Bone marrow (tissue), 2 donors: Measurements from ENCODE around the gene ADARB2.

Source experiments
- DNase-seq, 2 donors: peaks; one replicate each; lab custom pipeline; 2025; lab: John Stamatoyannopoulos, UW

The ADARB2 gene

DNA sequence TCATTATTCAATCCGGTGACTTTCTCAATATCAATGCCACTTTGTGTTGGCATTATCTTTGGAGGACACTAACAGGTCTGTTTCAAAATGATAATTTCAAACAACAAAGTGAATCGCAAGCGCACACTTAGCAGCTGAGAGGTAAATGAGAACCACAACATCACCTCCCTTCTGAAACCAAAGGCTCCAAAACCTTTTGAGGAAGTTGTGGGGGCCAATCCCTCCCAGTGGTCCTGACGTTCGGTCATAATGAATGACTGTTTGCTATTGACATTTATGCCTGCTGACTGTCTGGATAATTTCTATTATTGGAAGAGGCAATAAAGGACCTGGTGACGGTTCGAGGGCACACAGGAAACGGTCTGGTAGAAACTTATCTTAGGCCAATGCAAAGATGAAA lies 1.8 kb downstream of the ADARB2 start:
- DNase-seq = no peak

DNA sequence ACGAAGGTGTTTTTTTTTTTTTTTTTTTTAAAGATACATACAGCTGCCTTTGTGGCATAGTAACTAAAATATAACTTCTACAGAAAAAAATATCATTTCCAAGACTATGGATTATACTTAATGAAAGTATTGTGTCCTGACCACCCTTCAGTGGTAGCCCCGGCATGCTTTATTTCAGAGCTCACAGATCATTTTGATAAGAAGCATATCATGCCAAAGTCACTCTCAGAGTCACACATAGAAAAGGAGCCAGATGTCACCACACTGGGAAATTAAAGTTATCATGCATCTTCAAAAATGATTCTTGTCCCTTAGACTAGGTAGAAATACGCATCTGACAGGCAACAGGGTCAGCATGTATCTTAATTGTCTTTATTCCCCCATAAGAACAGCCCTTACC lies 3.0 kb downstream of the ADARB2 start:
- no peak for DNase-seq

DNA sequence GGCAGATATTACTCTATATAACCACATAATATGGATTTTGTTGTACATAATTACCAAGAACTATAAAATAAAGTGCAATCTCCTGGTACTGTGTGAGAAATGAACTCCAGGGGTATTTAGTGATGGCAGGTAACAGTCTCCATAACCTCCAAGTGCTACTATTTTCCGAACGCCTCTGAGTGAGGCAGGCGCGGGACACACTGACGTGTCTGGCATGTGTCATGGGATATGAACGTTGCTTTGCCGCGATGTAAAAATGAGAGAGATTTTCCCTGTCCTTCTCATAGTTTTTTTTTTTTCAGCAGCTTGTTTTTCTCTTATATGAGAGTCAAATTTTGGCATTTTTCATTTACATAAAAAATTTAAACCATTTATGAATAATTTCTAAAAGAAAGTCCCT lies 3.6 kb downstream of the ADARB2 start:
- no peak for DNase-seq

DNA sequence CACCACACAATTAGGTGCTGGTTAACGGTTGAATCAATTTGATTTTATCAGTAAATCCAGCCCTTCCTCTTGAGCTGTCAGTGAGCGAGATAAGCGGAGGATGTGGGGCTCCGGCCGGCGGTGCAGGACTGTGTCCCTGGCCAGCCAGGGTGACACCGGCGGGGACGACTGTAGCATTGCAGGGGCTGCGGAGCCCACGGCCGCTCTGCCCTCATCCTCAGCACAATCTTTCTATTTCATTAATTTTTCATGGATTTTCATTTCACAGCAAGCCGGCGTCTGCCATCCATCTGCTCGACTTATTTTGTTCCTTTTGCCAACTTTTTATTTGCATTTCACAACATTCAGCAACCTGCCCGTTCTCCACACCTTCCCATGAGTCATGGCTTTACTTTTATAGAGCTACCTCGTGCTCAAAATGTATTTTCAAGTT lies 4.7 kb downstream of the ADARB2 start:
- no peak for DNase-seq

DNA sequence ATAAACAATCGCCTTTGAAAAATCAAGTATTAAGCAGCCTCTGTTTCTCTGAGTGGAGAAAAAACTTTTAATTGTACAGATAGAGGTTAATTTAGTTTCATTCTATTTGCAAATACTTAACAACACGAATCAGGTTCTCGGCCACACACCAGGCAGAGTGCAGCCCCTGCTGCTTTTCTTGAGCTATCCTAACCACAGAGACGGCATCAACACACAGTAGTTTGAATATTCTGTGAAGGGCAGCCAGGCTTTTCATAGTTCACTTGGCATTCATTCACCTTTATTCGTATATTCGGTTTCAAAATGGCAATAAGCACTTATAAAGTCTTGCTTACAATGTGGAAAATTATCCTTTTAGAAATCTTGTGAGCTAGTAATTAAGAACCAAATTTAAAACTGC lies 5.7 kb downstream of the ADARB2 start:
- no peak for DNase-seq

DNA sequence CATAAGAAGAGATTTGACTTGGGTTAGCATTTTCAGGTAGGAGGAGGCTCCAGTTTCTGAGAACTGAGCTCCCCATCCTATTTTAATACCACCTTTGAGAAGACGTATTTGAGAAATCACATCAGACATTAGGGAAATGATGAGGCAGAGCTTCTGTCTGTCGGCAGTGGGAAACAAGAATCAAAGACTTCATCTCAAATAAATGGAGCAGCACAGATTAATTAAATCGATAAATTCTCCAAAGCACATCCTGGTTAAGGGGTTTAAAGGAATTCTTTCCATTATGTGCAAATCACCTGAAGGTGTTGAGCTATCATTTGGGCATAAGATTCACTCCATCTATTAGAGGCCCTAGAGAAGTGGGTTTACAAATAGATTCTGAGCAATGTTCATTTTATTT lies 7.6 kb downstream of the ADARB2 start:
- no peak for DNase-seq

DNA sequence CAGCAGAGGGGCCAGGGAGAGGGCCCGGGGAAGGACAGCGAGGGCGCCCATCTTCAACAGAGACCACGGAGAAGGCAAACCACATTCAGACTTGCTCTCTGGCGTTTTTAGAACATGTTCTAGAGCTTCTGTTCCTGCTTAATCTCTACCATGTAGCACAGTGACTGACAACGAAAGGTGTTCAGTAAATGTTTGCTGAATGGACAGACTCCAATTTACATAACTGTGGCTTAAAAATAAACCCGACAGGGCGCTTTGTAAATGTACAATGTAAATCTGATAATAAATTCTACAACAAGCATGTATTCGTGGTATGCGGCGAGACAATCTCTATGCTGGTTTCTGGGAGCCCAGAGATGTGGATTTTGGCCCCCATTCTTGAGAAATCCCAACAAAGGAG lies 10.5 kb downstream of the ADARB2 start:
- no peak for DNase-seq

DNA sequence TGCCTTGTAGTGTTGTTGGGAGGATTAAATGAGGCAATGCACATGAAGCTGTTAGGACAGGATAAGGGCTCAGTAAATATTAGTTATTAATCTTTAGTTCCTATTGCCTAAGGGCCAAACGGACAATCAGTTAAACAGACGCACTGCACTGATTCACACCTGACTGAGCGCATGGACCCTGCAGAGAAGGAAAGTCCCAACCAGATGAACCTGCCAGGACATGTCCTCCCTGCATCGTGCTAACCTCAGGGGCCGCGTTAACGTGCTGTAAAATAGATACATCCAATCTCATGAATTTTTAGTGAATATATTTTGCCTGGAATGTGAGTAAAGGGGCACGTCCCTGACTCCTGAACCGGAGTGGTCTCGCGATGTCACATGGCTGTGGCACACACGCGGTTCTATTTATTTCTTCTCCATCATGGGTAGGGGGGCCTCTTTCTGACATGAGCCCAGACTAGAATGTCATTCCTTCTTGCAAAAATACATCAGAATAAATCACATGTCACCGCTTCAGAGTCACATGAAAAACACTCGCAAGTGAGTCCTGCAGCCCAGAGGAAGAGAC lies 12.3 kb downstream of the ADARB2 start:
- no peak for DNase-seq

DNA sequence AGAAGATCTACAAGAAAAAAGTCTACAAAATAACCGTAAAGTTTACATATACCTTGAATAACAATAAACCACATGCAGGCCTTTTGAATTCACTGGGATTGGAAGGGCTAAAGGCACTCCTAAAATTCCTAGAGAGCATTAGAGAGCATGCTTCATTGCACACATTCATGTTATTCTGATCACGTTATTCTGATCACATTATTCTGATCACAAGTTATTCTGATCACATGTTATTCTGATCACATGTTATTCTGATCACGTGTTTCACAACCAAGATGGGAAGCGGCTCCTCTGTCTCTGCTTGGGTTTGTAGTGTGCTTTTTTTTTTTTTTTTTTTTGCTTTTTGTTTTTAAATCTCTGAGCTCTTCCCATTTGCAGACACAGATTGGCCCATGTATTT lies 20.5 kb downstream of the ADARB2 start:
- DNase-seq = no peak

DNA sequence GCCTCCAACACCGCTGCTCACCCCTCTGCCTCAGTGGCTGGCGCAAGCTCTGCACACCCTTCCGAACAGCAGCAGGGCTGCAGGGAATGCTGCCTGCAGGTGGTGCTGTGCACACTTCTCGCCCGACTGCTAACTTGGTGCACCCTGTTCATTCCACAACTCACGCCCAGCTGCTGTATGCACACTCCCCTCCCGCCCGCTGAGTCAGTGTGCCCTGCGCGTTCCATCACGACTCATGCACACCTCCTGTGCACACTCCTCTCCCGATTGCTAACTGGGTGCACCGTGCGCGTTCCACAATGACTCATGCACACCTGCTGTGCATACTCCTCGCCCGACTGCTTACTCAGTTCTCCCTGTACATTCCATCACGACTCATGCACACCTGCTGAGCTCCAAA lies 21.5 kb downstream of the ADARB2 start:
- no peak for DNase-seq

DNA sequence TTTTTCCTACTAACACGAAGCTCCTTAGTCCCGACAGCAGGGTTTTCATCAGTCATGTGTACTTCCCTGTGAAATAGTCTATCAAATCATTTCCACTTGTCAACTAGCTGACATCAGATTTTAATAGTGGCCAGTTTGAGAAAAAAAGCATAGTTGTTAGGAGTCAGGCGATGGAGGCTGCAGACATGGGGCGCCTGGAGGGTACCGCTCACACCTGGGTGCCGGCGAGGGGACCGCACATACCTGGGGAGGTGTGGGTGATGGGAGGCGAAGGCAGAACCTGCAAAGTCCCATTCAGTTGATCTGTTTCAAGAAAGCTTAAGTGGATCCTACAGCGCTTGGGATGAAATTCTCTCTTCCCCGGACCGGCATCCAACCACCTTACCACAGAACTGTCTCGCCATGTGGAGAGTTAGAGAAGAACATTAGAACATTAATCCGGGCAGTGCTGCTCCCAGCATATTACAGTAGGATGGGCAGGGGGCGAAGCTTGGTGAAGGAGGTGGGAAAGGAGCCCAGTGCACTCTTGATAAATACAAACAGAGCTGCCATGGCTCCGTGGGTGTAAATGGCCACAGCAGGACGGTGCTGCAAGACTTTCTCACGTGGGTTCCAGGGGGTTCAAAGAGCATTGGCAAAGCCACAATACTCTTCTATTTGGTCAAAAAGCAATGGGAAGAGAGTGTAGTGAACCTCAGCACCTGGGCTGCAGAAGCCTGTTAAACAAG lies 24.2 kb downstream of the ADARB2 start:
- no peak for DNase-seq

DNA sequence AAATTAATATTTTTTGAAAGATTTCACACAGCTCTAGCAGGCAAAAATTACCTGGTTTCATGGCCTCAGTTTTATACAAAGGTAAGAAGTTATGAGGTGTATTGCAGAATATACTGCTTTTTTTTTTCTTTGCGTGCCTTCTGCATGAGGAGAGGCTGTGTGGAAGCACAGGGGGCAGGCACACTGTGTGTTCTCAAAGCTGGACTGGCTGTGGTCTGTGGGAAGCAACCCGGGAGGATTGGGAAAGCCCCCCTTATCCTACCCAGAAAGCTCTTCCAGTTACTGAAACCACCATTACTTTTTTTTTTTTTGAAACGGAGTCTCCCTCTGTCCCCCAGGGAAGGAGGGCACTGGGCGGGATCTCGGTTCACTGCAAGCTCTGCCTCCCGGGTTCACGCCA lies 25.0 kb downstream of the ADARB2 start:
- DNase-seq = no peak

DNA sequence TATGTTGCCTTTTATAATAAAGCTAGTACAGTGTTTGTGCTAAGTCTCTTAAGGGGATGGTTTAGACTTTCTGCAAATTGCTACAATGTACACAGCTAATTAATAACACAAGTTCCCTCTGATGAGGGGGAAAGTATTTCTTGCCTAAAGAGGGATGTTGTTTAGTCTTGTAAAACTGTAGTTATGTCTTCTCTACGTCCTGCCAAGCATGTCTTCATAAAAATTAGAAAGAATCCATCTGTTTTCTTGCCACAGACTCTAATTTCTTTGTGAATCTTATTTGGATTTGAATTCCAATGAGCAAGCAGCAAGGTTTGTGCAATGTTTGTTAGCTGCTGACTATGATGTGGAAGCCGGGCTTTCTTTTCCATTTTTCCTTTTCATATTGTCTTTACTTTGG lies 28.2 kb downstream of the ADARB2 start:
- no peak for DNase-seq

DNA sequence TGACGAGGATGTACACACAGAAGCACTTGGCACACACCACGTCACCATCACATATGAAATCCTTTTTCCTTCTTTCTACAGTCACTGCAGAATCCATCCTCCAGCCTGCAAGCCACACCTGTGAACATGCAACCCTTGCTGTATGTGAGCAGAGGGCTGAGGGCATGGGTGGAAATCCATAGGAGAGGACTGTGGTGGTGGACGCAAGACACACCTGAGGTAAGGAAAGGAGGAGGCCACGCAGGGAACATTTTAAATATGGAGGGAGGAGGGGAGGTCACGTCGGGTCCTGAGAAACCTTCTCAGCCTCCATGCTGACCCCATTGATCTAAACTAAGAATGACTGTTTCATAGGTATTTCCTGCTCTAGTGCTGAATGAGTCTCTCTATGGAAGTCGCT lies 28.6 kb downstream of the ADARB2 start:
- no peak for DNase-seq

DNA sequence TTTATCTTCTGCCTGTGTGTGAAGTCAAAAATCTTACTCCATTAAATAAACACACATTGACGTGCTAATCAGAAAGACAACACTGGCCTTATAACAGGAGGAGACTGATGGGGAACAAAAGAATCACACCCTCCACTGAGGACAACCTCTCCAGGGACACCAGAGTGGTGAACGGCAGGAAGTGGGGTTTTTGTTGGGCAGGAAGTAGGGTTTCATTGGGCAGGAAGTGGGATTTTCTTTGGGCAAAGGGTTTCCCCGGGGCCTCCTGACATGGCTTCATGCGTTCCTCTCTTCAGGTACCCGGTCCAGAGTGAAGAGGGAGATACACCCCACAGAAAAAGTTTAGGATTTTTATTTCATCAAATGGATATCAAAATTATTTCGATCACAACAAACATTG lies 30.6 kb downstream of the ADARB2 start:
- no peak for DNase-seq

DNA sequence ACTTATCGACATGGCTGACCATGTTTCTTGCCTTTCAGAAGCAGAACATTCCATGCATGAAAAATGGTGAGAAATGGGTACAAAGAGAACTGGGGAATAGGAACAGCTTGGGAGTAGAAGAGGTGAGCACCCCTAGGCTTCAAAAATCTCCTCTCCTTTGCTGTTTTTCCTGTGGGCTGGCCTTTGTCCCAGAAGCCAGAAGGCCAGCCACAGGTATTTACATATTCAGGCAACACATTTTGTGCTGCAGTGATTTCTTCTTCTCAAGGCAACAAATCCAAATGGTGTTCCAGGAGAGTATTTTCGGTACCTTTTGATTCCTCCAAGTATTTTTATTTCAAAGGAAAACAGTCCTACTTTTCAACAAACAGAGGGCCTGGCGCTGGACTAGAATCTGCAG lies 31.1 kb downstream of the ADARB2 start:
- DNase-seq = no peak

DNA sequence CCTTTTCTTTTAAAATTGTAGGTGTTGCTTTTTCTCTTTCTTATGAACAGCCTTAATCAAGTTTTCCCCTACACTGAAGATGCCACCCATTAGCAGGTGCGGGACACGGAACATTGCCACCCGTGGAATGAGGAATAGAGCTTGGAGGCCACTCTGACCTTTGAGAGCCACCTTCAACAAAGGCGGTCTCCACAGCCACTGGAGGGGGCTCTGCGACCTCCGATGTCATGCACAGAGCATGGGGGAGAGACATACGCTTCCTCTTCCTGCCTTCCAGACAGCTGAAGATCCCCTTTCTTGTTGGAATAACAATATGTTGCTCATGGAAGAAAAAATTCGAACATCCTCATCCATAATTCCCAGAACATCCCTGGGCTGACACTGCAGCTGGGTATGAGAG lies 39.1 kb downstream of the ADARB2 start:
- DNase-seq = no peak

DNA sequence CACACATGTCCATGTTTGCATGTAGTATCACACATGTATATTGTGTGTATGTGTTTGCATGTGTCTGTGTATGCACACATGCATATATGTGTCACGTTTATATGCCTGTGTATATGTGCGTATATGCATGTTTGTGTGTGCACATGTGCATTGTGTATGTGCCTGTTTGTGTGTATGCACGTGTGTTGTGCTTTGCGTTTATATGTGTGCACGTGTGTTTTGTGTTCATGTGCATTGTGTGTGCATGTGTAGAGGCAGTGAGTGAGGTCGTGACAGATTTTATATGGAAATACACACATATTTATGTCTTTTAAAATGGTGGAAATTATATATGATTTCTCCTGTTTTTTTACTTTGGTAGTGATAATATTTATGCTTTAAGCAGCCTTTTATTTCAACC lies 41.2 kb downstream of the ADARB2 start:
- no peak for DNase-seq

DNA sequence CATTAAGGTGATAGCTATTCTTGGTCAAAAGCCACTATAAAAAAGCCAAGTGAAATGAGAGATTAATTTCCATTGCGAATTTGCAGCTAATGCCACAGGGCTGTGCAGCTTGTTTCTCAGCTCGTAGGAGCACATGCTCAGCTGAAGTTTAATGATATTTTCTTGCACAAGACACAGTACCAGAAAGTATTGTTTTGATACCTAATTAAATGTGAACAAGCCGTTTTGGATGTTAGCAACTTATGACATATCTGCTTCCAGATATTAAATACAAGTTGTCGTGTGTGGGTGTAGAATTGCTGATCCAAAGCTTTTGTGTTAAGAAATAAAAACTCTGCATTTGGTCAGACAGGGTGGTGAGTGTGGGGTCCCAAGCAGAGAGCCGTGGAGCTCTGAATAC lies 47.2 kb downstream of the ADARB2 start:
- DNase-seq = no peak

DNA sequence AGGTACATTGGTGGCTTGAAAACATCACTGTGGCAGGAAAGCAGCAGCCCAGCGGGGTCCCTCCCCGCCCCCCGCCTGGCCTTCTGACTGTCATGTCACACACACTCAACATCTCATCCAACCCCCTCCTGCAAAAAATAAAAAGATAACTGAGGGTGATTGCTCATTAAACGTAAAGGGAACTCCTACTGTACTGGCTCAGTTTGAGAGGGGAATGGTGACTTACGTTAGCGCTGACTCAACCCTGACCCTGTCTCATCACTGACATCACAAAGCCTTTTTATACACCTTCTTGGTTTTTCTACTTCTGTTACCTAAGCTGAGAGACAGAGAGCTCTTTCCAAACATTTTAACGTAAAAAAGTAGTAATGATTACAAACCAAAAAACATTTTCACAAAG lies 48.8 kb downstream of the ADARB2 start:
- DNase-seq = no peak

DNA sequence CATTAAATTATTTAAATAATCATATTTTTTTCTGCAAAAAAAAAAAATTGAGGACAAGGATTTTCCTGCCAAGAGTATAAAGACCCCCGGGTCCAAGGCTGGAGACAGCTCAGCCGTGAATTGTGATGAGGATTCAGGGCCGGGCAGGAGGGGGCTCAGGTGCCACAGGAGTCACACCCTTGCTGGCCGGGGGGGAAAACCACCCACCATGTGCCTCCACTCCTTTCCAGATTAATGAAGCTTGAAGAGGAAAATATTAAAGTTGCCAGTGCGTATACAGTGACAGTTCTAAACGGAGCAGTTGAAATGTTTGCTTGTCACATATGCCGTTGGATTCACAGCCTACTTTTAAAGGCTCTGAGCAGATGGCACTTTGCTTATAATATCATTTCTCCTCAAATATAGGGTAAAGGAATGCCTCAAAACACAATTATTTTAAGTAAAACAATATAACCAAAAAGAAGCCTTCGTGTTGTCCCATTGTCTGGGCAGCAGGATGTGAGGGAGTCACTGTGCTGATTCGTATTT lies 49.6 kb downstream of the ADARB2 start:
- no peak for DNase-seq

DNA sequence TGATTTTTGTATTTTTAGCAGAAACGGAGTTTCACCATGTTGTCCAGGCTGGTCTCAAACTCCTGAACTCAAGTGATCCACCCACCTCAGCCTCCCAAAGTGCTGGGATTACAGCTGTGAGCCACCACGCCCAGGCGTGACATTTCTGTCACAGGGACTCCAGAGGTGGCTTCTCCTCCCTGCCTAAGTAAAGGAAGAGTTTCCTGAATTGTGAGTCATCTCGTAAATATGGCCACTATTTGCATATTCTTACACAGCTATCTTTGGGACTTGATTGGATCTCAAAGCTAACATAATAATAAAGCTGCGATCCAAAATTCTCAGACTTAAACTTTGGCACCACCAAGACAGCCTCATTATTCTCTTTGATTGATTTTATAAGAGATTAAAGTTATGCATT lies 50.1 kb downstream of the ADARB2 start:
- DNase-seq = no peak

DNA sequence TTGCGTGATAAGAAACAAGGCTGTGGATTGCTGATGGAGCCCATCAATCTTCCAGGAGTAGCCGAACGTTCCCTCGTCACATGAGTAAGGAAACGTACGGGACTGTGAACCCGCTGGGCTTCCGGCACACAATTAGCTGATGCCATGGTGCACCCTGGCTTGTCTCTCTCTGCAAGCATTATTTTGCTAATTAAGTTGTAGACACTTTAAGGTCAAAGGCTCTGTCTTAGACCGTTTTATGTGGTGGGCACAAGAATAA lies 50.9 kb downstream of the ADARB2 start:
- no peak for DNase-seq
